GM18873 (cell line): ENCODE measurements around the gene KRT7.

Experiments used
- ATAC-seq: cut with Tn5 transposase; IDR thresholded peaks from one replicate; pipeline ENCODE4 v1.9.1; 2021; ENCODE audit warnings: mild to moderate bottlenecking, moderate library complexity, moderate number of reproducible peaks; ENCODE audit not compliant: unreplicated experiment, low FRiP score

The KRT7 gene

GRCh38 chr12:52199294-52199919, 33.6 kb upstream of the KRT7 start:
- ATAC-seq = no peak

DNA sequence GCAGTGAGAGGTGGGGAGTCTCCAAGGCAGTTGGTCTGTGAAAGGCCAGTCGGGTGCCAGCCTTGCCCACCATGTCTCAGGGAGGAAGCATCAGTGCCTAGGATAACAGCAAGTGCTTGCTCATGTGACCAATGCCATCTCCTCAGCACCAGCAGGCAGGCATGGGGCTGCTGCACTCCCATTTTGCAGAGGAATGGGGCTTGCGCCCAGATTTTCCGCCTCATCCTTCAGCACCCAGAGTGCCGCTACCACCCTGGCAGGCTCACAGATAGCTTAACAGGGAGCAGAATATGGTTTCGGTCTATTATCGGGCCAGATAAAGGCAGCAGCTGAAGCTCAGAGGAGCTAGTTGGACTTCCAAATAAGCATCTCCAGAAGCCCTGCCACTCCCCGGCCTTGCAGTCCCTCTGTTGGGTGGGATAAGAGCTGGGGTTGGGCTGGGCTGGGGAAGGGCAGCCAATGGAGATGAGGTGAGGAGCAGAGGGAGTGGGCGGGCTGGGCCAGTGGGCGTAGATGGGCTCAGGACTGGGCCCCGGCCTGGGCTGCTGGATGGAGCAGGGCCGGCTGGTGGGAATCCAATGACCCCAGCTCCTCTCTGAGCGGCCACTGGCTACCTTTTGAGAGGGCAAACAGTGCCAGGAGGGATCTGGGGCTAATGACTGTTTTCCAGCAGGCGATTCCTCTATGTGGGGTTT, 32.8 kb upstream of the KRT7 start:
- no peak for ATAC-seq

- ATAC-seq = no peak
Measured at GRCh38 chr12:52200781-52201450, 32.1 kb upstream of the KRT7 start.

DNA sequence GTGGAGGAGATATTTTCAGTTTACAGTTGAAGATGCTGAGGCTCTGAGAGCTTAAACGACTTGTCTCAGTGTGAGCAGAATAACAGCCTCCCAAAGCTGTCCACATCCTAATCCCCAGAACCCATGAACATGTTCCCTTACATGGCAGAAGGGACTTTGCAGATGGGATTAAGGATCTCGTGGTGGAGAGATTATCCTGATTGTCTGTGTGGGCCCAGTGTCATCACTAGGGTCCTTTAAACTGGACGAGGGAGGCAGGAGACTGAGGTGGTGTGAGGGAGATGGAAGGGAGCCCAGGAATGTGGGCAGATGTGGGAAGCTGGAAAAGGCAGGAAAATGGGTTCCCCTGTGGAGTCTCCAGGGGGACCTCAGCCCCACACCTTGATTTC, 31.6 kb upstream of the KRT7 start:
- no peak for ATAC-seq

DNA sequence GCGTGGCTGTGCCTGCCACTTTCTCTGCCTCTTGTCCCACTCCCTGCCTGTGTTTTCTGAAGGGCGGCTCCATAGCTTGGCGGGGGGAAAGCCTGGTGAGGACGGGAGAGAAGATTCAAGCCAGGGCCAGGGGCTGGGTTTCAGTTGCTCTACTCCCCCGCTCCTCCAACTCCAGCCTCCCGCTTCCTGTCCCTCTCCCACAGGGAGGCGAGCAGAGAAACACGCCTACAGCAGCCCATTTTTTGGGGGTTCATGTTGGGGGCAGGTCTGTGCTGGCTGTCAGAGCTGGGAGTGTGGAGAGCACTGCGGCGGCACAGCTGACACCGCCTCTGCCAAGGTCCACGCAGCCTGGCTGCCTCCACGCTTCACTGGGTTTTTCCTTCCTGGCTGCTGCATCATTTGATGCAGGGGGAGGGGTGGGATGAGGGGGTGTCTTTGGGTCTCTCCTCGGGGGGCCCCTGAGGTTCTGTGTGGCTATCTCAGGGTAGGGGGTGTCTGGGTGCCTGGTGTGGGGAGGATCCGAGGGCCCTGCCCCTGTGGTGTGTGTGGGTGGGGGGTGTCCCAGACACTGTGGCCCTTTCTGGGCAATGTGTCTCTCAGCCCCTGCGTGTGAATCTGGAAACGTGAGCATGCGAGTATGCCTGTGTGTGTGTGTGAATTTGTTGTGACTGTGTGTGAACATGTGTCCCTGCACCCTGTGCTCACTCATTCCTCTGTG, 30.5 kb upstream of the KRT7 start:
- ATAC-seq = no peak

- ATAC-seq = no peak
Measured at GRCh38 chr12:52203079-52203921, 29.7 kb upstream of the KRT7 start.

DNA sequence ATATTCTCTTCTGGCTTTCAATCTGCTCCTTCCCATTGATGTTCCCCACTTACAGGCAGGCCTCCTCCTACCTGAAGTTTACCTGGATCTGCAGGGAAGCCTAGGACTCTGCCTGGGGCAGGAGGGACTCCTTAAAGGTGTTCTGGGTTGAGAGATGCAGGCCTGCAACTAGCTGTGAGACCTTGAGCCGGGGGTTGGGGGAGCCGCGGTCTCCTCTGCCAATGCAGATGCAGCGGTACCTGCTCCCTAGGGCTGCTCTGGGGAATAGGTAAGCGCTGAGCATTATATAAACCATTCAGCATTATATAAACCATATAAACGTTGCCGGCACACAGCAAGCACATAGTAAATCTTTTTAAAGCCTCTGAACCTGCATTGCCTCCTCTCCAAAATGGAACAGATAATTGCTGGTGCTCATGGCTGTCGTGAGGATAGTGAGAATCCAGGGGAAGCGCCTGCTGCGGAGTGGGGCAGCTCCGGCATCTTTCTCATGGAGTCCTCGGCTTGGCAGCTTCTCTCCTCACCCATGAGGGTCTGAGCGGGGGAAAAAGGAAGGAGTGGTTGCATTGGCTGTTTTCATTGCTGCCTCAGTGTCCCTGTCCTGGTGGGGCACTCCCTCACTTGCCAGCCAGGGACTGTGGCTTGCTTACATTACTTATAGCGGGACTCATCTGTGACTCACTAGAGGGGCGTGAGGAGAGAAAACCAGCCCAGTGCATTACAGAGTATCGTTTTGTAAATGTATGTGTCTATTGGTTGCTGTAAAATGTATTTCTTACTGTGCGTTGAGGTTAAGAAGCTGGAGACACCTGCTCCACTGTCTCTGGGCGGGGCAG, 28.7 kb upstream of the KRT7 start:
- no peak for ATAC-seq

- ATAC-seq = no peak
Measured at GRCh38 chr12:52204931-52205505, 28.0 kb upstream of the KRT7 start.

GRCh38 chr12:52205612-52206303, 27.3 kb upstream of the KRT7 start:
- ATAC-seq = no peak

DNA sequence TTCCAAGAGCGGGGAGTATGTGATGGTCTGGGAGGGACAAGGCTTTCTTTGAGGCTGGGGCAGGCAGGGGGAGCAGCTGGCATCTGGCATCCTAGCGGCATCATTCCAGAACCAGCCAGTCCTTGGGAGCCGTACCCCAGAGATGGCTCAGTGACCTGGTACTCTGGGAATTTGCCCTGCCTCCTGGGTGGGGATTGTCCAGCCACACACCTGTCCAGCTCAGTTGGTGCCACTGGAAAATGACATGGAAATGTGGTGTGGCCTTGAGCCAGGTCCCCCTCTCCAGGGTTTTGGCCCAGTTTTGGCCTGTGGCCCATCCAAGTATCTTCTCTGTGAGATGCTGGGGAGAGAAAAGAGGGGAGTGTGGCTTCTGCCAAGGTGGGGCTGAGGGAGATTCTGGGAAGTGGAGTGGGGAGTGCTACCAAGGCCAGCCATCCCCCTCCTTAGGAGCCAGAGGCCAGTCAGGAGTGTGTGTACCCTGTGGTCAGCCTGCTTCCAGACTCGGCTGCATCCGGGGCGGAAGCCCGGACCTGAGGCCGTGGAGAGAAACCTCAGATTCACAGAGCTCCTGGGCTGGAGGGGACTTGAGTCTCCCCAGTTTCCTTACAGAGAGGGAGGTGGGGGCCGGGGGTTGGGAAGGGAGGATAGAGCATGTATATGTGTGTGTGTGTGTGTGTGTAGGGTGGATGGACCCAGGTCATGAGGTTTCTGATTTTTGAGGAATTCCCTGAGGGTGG, 26.6 kb upstream of the KRT7 start:
- ATAC-seq = no peak

DNA sequence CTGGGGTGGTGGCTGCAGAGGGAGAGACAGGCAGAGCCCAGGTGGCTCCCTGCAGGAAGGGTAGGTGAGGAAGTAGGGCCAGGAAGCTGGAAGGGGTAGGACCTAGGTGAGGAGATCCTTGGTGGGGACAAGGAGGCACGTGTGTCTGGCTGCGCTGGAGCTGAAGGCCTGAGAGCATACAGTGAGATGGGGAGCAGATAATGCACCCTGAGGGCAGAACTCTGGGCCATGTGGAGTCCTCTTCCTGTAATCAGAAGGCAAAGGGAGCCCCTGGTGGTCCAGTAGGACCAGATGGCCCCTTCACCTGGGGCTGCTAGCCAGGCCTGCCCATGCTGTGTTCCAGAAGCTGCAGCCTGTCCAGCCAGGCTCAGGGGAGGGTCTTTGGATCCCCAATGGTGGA, 25.9 kb upstream of the KRT7 start:
- no peak for ATAC-seq

GRCh38 chr12:52207895-52208294, 25.1 kb upstream of the KRT7 start:
- no peak for ATAC-seq

DNA sequence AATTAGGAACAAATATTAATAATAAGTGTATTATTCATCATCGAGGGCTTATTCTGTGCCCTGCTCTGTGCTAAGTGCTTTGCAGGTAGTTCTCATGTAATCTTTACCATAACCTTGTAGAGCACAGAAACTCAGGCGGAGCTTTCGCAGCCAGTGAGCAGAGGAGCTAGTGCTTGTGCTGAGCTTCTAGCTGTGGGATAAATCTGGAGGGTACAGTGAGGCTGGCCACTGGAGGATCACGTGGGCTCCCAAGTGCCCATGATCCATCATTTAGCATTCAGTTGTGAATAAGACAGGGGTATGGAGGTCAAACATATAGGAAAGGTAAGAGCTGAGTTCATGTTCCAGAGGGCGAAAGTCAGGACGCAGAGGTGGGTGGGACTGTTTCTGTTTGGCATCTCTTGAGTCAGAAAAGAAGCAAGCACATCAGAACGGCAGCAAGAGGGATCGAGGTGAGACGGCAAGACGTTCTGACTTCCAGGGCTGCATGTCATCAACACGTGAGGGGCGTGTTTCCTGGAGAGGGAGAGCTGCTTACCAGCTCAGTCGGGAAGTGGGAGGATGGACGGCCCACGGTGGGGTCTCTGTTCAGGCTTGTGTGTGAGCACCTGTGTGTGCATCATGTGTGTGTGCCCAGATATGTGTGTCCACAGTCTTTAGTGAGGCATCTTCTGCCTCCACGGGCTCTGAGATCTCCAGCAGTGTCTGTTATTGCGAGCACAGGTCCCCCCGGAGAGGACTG, 24.4 kb upstream of the KRT7 start:
- ATAC-seq = no peak

DNA sequence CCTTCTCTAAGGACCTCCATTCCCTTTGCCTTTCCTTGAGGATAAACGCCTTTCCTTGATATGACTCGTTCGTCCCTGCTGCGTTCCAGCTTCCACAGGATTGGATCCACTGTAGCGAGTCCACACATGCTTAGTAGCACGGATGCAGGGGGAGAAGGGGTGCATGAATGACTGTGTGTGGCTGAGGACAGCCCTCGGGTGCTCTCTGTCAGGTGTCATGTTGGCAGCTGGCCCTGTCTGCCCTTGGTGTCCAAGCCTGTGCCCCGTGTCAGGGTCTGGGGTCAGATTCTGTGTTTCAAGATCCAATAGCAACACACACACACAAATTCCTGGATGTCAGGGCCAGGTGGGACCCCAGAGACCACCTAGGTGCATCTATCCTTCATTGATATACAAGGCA, 23.7 kb upstream of the KRT7 start:
- ATAC-seq = no peak

- no peak for ATAC-seq
Measured at GRCh38 chr12:52210186-52210924, 22.7 kb upstream of the KRT7 start.

DNA sequence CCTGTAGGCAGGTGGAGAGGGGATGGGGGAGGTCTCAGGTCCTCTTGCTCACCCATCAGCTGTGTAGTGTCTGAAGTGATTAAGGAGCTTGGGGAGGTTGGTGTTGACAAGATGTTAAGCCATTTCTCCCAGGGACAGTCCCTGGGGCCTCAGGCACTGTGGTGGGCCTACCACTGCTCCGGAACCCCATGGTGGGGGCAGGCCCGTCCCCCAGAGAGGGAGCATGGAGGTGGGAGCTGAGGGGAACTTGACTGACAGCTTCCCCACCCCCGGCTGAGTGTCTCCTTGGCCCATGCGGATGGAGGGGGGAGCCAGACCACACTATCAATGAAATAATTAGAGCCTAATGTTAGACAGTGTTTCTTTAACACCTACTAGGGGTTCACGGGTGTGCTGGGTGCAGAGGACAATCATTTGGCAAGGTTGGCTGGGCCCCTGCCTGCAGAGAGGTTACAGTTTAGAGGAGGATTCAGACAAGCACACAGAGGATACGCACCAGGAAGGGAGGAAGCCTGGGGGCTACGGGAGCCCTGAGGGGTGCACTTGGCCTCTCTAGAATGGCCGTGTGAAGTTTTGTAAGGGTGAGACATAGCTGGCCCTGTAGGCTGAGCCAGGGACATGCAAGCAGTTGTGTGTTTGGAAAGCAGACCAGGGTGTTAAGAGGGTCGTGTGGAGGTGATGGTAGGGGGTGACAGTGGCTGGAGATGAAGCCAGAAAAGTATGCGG, 22.0 kb upstream of the KRT7 start:
- ATAC-seq = no peak
